Body of pancreas (tissue), 4 donors: ENCODE data around the gene FAM149A. TPM values are rescaled to one million over a fixed set of nuclear protein-coding genes. Genes with fewer than 3 reads are reported as not detected.

Source experiments
- ATAC-seq: fragments of 150-250 bp; one replicate; pipeline ENCODE4 v1.9.1; 2016
- DNase-seq, 4 donors: peaks; one replicate each; pipeline ENCODE4 v3.0.0-alpha.2; 2019
- H3K27ac ChIP-seq, 4 donors: fragments of 200-600 bp; sonication (generic); 1 replicate in 3 of 4; 2 replicates in 1 of 4; pipeline versions ENCODE4 v1.5.1 to v1.6.1; 2016 to 2019; ENCODE audit warnings: mild to moderate bottlenecking in 1 of 4, mixed read lengths in 1 of 4, moderate library complexity in 1 of 4
- H3K27me3 ChIP-seq, 2 donors: fragments of 200-600 bp; sonication (generic); one replicate each; pipeline ENCODE4 v1.6.0; 2016; ENCODE audit warnings: mild to moderate bottlenecking in 1 of 2
- H3K36me3 ChIP-seq, 2 donors: fragments of 200-600 bp; sonication (generic); replicated peaks in 1 of 2; 2 replicates each; pipeline ENCODE4 v1.5.1; 2016; ENCODE audit warnings: low read depth in 2 of 2; ENCODE audit not compliant: insufficient read depth in 1 of 2
- H3K4me1 ChIP-seq: fragments of 200-600 bp; sonication (generic); one replicate; pipeline ENCODE4 v1.6.0; 2016
- H3K4me3 ChIP-seq, 2 donors: fragments of 200-600 bp; sonication (generic); 1 replicate in 1 of 2; 2 replicates in 1 of 2; pipeline ENCODE4 v1.5.1; 2016 to 2019
- H3K9me3 ChIP-seq, 3 donors: fragments of 200-600 bp; sonication (generic); 1 replicate in 2 of 3; 2 replicates in 1 of 3; pipeline ENCODE4 v1.5.1; 2016
- POLR2A ChIP-seq, 3 donors: fragments of 450-650 bp; IDR thresholded peaks; one replicate each; pipeline ENCODE4 v1.6.1; 2016; ENCODE audit warnings: antibody characterized with exemption in 3 of 3, mild to moderate bottlenecking in 2 of 3
- WGBS, 2 donors: methylation state at CpG; one replicate each; pipeline ENCODE4 v1.1.5; 2017; 5-methylcytosine and 5-hydroxymethylcytosine counted together
- intact Hi-C: fragments of 100-400 bp; cut with DNase I; formaldehyde crosslinking; loops from one replicate; pipeline ENCODE4 v1.15.1; 2023
- total RNA-seq, 2 donors: library from RNA; depleted of rRNA; stranded (reverse); fragments of >200 nt; gene quantifications; one replicate each; pipeline ENCODE4 v1.1.0, GENCODE V29; 2016
- TF ChIP-seq, protein P1 (sequence below), 7 experiments: fragments of 450-650 bp in 4 of 7; fragments of 200-600 bp in 3 of 7; sonication (generic) in 3 of 7; IDR thresholded peaks; one replicate each; pipeline ENCODE4 v1.5.1; 2016 to 2019; ENCODE audit warnings: antibody characterized with exemption in 7 of 7

FAM149A gene
- total RNA-seq, 2 donors from 2014 or later = 20.8 to 51.4 TPM

DNA sequence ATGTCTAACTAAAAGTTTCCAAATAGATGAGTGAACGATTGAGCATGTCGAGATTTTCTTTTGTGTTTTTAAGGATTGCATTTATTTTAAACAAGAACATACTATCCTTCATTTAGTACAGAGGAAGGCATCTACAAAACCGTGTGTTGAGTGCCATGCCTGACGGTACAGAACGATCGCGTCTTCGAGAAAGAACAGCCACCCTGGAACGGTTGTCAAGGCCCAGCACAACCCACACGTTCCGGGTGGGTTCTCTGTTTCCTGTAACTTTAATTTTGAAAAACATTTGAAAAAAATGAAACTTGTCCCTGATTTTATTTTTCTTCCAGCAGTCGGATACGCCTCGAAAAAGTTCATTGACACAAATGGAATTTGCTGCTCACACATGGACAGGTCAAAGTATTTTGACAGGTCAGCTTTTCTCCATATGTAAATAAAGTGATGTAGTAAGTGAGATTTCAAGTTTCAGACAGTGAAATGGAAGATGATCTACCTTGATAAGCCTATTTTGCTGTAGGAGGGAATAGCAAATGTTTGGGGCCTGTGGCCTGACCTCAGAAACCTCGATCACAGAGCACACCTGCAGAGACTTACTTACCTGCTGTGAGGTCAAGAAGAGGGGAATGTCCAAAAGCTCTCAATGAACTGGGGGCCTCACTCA is 62.5 kb downstream of the FAM149A start:
- Histone ChIP-seq H3K36me3 (peaks cover 0 to 2% of the 10 kb centered on the region in 2 donors), H3K27me3 (no peaks in the 10 kb centered on the region), H3K4me3 (no peak overlapping the region), H3K4me1 (peaks cover 2% of the 10 kb centered on the region), H3K9me3 (no peaks in the 10 kb centered on the region), H3K27ac (no peak overlapping the region)
- no peak for TF ChIP-seq POLR2A (IDR thresholded peaks at IDR 0.05)
- TF ChIP-seq, protein P1, sequence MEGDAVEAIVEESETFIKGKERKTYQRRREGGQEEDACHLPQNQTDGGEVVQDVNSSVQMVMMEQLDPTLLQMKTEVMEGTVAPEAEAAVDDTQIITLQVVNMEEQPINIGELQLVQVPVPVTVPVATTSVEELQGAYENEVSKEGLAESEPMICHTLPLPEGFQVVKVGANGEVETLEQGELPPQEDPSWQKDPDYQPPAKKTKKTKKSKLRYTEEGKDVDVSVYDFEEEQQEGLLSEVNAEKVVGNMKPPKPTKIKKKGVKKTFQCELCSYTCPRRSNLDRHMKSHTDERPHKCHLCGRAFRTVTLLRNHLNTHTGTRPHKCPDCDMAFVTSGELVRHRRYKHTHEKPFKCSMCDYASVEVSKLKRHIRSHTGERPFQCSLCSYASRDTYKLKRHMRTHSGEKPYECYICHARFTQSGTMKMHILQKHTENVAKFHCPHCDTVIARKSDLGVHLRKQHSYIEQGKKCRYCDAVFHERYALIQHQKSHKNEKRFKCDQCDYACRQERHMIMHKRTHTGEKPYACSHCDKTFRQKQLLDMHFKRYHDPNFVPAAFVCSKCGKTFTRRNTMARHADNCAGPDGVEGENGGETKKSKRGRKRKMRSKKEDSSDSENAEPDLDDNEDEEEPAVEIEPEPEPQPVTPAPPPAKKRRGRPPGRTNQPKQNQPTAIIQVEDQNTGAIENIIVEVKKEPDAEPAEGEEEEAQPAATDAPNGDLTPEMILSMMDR (IDR thresholded peaks at IDR 0.05) = no peak
- ATAC-seq (no peak), DNase-seq (no peak)
- intact Hi-C loops = no loop called here
- WGBS, 2 donors = 92% methylated on average over 15 of the region's 15 CpGs

DNA sequence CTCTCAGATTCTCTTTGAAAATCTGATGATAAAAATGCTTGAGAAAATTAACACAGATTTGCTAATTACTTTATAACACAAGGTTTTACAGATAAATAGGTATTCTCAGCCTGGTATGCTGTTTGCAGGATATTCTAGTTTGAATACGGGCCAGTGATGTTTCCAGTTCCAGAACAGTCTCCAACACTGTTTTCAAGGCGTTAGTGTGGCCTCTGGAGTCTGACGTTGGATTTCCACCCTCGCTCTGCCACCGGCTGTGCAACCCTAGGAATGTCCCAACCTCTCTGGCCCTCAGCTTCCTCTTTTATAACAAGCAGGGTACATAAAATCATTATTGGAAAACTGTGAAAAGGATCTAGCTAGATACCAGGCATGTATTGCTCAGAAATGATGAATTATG is 63.1 kb downstream of the FAM149A start:
- intact Hi-C loops = no loop called here
- no peak for DNase-seq
- no peak for ATAC-seq

DNA sequence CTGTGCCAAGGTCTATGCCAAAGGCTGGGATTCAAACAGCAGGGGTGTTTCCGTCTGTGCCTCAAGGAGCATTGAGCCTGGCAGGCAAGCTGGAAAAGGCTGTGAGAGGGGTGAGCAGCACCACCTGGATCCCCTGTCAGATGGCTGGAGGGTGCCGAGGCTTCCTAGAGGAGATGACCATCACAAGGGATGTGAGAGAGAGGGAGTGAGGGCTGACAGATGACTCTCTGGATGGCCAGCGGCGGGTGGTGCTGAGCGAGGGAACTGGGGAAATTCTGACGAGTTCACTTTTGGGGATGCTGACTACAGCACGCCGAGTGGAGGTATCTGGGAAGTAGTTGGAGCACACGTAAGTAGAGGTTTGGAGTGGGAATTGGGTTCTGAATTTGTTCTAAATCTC is 64.2 kb downstream of the FAM149A start:
- ATAC-seq = no peak
- no peaks in the 10 kb centered on the region for H3K27me3 ChIP-seq
- H3K36me3 ChIP-seq = peaks cover 0 to 2% of the 10 kb centered on the region in 2 donors
- no peak overlapping the region for H3K4me3 ChIP-seq
- H3K9me3 ChIP-seq = no peaks in the 10 kb centered on the region
- 85 to 88% methylated on average over 9 of the region's 9 CpGs for WGBS, 2 donors
- peaks cover 7% of the 10 kb centered on the region for H3K4me1 ChIP-seq
- no peak overlapping the region for H3K27ac ChIP-seq
- TF ChIP-seq, protein P1 (IDR thresholded peaks at IDR 0.05) = no peak
- TF ChIP-seq POLR2A (IDR thresholded peaks at IDR 0.05) = no peak
- intact Hi-C loops = no loop called here
- no peak for DNase-seq

More for the DNA sequence above, 63.1 kb downstream of the FAM149A start:
- H3K4me1 ChIP-seq = peaks cover 6% of the 10 kb centered on the region
- peaks cover 0 to 2% of the 10 kb centered on the region in 2 donors for H3K36me3 ChIP-seq
- TF ChIP-seq, protein P1 (IDR thresholded peaks at IDR 0.05) = no peak
- TF ChIP-seq POLR2A (IDR thresholded peaks at IDR 0.05) = no peak
- H3K9me3 ChIP-seq = no peaks in the 10 kb centered on the region
- H3K27me3 ChIP-seq = no peaks in the 10 kb centered on the region
- no peak overlapping the region for H3K4me3 ChIP-seq
- whole genome bisulfite sequencing, 2 donors = 88 to 89% methylated on average over 5 of the region's 5 CpGs
- H3K27ac ChIP-seq = no peak overlapping the region

DNA sequence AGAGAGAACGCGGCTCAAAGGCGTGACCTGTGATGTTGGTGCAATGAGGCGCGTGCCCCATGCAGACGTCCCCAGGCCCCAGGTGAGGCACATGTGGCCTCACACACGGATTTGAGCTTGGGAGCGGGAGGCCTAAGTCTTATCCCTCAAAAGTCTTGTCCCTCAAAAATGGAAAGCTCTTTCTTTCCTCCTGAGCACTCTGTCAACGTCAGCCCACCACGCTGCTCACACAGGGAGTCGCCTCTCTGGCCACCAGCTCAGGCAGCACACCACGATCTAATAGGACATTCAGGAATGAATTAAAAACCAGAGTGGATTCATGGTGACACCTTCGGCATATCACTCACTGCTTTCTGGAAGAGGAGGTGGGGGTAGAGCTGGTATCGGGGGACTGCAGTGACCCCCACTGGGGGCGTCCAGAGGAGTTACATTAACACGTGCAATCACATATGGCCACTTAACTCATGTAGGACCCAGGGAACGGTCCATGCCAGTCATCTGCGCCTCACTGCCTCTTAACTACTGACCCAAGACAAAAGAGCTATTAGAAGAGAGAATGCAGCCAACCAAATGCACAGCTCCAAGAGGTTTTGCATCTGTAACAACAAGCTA is 64.9 kb downstream of the FAM149A start:
- Histone ChIP-seq H3K27me3 (no peaks in the 10 kb centered on the region), H3K36me3 (peaks cover 0 to 2% of the 10 kb centered on the region in 2 donors), H3K9me3 (no peaks in the 10 kb centered on the region), H3K27ac (no peak overlapping the region), H3K4me3 (no peak overlapping the region), H3K4me1 (peaks cover 7% of the 10 kb centered on the region)
- 89 to 93% methylated on average over 16 to 18 of the region's 18 CpGs for WGBS, 2 donors
- no peak for DNase-seq
- TF ChIP-seq, protein P1 (IDR thresholded peaks at IDR 0.05) = no peak
- TF ChIP-seq POLR2A (IDR thresholded peaks at IDR 0.05) = no peak
- no peak for ATAC-seq
- intact Hi-C loops = no loop called here
